COLO829 (cell line): ENCODE measurements around the gene GATA1.

Experiments
- DNase-seq: peaks from one replicate; pipeline ENCODE4 v3.0.0; 2012; ENCODE audit warnings: low spot score

The GATA1 gene

GRCh38 chrX:48786341-48786800 lies at the start of gene GATA1:
Gene GATA1, plus strand, starts transcription at chrX:48786590. Its CDS starts 4,520 bp downstream, at chrX:48791110.
- DNase-seq = no peak

DNA sequence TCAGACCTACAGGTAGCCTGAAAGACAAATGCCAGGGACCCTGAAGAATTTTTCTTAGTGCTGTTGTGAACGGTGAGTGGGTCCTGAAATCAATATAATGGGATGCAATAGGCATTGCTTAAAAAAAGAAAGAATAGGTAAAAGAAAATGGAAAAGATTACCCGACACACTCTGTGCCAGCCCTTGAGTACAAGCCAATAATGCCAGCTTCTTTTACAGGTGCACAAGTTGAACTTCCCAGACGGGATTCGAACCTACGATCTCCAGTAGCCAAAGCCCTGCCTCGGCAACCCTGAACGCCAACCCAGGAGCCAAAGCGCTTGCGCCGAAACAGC lies 49.5 kb upstream of the GATA1 start:
- DNase-seq = no peak

DNA sequence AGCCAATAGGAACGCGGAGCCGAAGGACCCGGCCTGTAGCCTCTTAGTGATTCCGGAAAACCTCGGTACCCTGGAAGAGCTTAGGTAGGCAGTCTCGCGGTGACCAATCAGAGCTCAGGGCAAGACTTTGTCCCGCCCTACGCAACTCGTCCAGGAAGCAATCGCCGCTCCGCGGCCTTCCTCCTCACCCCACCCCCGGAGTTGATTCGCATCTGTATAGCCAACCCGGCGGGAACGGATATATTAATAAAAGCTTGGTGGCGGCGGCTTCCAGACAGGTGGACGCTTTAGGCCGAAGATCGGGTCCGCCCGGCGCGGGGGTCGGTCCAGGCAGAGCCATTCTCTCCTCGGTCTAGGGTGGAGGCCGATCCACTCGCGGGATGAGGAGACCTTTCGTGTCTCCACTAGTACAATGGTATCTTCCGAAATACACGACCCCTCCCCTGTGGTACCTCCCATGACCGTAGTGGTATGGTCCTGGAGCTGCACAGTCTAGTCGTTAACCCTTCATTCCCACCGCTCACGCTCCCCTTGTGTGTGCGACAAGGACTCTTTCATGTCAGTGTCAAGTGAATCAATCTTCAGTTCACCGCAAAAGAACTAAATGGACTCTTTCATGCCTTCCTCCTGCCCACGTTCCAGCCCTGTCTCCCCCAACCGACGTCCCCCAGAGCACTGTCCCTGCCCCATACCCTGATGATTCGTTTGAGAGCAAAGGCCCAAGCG lies 49.0 kb upstream of the GATA1 start:
- peak; percentile 92 for DNase-seq

GRCh38 chrX:48737940-48738339 lies 48.5 kb upstream of the GATA1 start:
- DNase-seq = no peak

DNA sequence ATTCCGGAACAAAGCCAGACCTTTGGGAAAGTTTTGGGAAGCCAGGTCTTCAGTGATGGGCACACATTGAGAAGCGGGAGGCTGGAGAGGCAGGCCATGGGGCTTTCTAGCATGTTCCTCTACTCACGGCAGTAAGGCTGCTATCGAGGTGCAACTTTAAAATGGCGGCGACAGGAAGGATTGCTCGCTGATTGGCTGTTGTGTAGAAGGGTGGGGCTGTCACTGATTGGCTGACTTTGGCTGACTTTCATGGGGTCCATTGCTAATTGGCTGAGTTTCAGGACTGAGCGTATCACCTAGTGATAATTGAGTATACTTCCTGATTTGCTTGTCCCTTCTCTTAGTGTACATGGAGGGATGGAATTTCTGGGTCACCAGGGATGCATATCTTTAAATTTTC lies 44.6 kb upstream of the GATA1 start:
- DNase-seq = no peak

DNA sequence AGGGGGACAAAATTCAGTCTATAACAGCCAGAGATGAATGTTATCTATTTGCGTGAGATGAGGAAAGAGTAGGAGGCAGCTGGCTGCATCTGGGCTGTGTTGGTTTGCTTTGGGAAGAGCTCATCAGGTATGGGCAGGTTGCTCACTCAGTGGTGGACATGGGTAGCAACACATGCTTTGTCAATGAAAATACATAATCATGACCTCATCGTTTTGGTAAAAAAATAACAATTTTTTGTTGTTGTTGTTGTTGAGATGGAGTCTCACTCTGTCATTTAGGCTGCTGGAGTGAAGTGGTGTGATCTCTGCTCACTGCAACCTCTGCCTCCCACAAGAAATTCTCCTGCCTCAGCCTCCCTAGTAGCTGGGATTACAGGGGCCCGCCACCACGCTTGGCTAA lies 41.2 kb upstream of the GATA1 start:
- no peak for DNase-seq

DNA sequence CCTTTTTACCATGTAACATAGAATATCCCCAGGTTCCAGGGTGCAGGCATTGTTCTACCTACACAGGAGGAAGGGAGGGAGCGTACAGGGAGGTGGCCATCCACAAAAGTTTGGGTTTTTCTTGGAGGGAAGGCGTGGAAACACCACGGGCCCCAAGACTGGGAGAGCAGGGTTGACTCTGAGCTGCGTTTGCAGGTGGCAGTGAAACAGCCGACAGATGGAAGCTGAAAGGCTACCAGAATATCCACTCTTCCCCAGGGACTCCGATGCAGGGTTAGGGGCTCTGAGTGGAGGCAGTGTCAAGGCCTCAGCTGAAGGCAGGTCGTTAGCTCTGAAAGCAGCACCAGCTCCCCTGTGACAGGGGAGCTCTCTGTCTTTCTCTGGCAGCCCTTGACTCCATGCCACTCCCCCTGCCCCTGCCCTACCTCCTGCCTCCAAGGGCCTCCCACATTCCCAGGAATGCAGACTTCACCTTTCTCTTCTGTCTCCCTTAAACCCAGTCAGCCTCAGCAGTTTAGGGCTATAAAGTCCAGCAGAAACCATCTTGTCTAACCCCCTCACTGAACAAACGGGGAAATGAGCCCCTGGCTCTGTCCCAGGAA lies 38.9 kb upstream of the GATA1 start:
- DNase-seq = no peak

- no peak for DNase-seq
Observed at GRCh38 chrX:48749182-48749581, 37.2 kb upstream of the GATA1 start.

DNA sequence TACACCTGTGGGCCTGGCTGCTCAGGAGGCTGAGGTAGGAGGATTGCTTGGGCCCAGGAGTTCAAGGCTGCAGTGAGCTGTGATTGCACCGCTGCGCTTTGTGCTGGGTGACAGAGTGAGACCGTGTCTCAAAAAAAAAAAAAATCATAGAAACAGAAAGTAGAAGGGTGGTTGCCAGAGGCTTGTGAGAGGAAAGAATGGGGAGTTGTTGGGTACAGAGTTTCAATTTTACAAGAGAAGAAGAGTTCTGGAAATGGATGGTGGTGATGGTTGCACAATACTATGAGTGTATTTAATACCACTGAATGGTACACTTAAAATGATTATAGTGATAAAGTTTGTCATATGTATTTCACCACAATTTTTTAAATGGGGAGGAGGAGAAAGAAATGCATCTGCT lies 35.0 kb upstream of the GATA1 start:
- no peak for DNase-seq

DNA sequence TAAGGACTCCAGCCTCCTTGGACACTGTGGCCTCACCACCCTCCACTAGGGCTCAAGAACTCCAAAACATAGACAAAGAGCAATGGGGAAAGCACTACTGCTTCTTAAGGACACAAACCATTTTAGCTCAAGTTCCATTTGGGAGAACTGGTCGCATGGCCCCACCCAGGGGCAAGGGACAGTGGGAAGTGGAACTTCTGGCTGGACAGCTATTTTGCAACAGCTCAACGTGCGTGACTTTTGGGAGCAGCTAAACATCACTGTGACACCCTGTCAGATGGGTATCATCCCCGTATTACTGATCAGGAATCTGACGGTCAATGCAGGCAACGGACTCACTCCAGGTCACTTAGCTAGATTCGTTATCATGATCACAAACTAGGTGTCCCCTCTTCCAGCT lies 33.9 kb upstream of the GATA1 start:
- no peak for DNase-seq

GRCh38 chrX:48753708-48754228 lies 32.6 kb upstream of the GATA1 start:
- no peak for DNase-seq

- no peak for DNase-seq
Observed at GRCh38 chrX:48754238-48754637, 32.2 kb upstream of the GATA1 start.

DNA sequence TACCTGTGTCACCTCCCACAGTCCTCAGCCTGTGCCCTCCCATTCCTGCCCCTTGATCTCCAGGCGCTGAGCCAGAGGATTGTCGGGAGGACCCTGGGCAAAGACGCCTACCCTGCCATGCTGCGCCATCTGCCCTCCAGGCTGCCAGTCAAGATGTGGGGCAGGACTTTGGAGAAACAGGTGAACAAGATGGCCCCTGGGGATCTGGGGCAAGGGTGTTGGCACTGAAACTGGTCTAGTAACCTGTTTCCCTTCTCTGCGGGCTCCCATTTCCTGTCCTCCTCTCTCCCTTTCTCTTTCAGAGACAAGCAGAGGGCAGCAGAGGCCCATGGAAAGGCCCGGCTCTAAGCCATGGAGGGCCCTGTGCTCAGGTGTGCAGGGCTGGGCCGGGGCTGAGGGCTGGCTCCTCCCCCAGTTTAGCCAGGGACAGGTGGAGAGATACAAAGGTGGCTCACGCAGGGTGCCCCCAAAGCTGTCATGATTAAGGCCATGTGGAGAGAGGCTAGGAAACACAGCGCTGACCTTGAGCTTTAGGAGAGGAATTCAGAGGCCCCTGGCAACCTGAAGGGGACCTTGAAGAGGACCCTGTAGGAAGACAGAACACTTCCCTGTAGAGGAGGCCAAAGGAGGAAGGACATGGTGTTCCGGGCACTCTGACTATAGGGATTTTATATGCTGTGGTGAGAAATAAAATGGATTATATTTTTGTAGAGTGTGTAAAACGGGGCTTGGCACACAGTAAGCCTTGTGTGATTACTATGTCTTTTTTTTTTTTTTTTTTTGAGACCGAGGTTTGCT lies 24.5 kb upstream of the GATA1 start, which contains the start of gene GLOD5:
GLOD5 (plus strand) TSS at position 74 of the 798 bp plus-strand sequence; CDS start at position 118, 44 bp downstream.
- DNase-seq = no peak

DNA sequence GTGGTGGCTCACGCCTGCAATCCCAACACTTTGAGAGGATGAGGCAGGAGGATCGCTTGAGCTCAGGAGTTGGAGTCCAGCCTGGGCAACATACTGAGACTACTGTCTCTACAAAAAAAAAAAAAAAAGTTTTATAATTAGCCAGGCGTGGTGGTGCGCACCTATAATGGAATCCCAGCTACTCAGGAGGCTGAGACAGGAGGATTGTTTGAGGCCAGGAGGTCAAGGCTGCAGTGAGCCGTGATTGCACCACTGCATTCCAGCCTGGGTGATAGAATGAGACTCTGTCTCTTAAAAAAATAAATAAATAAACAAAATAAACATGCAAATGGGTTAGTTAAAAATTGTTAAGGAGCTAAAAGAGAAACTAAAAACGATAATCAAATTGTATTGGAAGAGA lies 17.2 kb upstream of the GATA1 start:
- no peak for DNase-seq

- DNase-seq = no peak
Observed at GRCh38 chrX:48770296-48770695, 16.1 kb upstream of the GATA1 start.

DNA sequence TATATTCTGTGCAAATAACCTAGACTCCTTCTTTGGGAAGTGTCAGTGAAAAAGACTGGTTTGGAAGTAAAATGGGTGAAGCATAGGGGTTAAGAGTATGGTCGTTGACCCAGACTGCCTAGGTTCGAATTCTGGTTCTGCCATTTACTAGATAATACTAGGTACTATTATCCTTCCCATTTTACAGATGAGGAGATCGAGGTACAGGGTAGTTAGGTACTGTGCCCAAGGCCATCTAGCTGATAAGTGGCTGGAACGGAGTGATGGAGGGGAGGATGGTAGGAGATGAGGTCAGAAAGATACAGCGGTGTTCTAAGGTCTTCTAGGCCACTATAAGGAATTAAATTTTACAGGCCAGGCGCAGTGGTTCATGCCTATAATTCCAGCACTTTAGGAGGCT lies 13.8 kb upstream of the GATA1 start:
- no peak for DNase-seq

DNA sequence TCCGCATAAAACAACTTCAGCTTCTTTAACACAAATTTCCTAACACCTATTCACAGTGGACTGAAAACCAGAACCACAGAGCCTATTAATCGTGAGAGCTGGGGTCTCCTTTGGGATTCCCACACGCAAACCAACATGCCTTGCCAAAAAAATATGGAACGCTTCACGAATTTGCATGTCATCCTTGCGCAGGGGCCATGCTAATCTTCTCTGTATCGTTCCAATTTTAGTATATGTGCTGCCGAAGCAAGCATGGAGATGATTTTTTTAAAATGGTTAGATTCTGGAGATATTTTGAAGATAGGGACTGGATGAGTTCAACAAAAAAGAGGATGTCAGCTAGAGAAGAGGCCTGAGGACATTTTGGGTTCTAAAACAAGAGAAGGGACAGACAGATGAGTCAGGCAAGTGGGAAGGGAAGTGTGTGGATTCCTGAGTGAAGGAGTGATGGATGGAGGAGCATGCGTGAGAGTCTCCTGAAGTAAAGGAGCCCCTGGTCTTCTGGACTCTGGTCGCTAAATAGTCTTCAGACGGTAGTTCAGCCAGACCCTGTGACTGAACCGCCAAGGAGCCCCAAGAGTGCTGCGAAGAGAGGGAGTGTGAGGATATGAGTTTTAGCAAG lies 9.5 kb upstream of the GATA1 start:
- DNase-seq = no peak

- no peak for DNase-seq
Observed at GRCh38 chrX:48779399-48779798, 7.0 kb upstream of the GATA1 start.

- no peak for DNase-seq
Observed at GRCh38 chrX:48781705-48782104, 4.7 kb upstream of the GATA1 start.

- no peak for DNase-seq
Observed at GRCh38 chrX:48782216-48782615, 4.2 kb upstream of the GATA1 start.

- no peak for DNase-seq
Observed at GRCh38 chrX:48782795-48783194, 3.6 kb upstream of the GATA1 start.

GRCh38 chrX:48784726-48785125 lies 1.7 kb upstream of the GATA1 start:
- no peak for DNase-seq

- no peak for DNase-seq
Observed at GRCh38 chrX:48785186-48785539, 1.2 kb upstream of the GATA1 start.
